HEK293 (cell line): Measurements from ENCODE around the gene ABLIM2.

Source experiments
- CTCF ChIA-PET: fragments of 350-600 bp; formaldehyde crosslinking; extraction: SDS; loops from one replicate; lab custom pipeline; 2021; ENCODE audit warnings: antibody characterized with exemption; lab: Yijun Ruan, JAX
- POLR2A ChIA-PET: fragments of 300-600 bp; formaldehyde crosslinking; extraction: SDS; loops from one replicate; lab custom pipeline; 2020; ENCODE audit warnings: antibody characterized with exemption, inconsistent platforms; lab: Yijun Ruan, JAX
- H3K27ac ChIP-seq: fragments of 200-500 bp; sonication (Bioruptor generic); 2 replicates; pipeline ENCODE4 v1.5.1; 2014; ENCODE audit warnings: low read depth, low read length, control low read depth, inconsistent platforms; ENCODE audit errors: extremely low read depth
- H3K36me3 ChIP-seq, 2 experiments: fragments of 200-500 bp in 1 of 2; sonication (Bioruptor generic) in 1 of 2; 1 replicate in 1 of 2; 2 replicates in 1 of 2; pipeline ENCODE4 v1.5.1; 2014 to 2017; ENCODE audit warnings: inconsistent platforms in 2 of 2, low read length in 2 of 2; ENCODE audit not compliant: control insufficient read depth in 2 of 2, insufficient read depth in 1 of 2
- H3K4me1 ChIP-seq: fragments of 200-500 bp; sonication (Bioruptor generic); 2 replicates; pipeline ENCODE4 v1.5.1; 2014; ENCODE audit warnings: mild to moderate bottlenecking, low read length, inconsistent platforms; ENCODE audit not compliant: control insufficient read depth, insufficient read depth
- H3K4me3 ChIP-seq: 2 replicates; pipeline ENCODE4 v1.5.1; 2011; ENCODE audit warnings: low read depth, mild to moderate bottlenecking, control low read depth, low read length, moderate library complexity
- H3K9me3 ChIP-seq: fragments of 200-500 bp; sonication (Bioruptor generic); 2 replicates; pipeline ENCODE4 v1.5.1; 2014; ENCODE audit warnings: low read depth, low read length, inconsistent platforms; ENCODE audit not compliant: control insufficient read depth, insufficient read depth
- BCL11A ChIP-seq: fragments of 450-650 bp; formaldehyde crosslinking; IDR thresholded peaks from 2 replicates; pipeline ENCODE4 v1.5.1; 2016; ENCODE audit warnings: low read depth, missing biosample characterization, missing genetic modification characterization
- BCL11B ChIP-seq: fragments of 450-650 bp; formaldehyde crosslinking; IDR thresholded peaks from 2 replicates; pipeline ENCODE4 v1.5.1; 2016; ENCODE audit warnings: low read depth, missing biosample characterization, missing genetic modification characterization
- EGR2 ChIP-seq: fragments of 450-650 bp; formaldehyde crosslinking; IDR thresholded peaks from 2 replicates; pipeline ENCODE4 v1.5.1; 2016; ENCODE audit warnings: low read depth, missing biosample characterization, missing genetic modification characterization
- GLIS2 ChIP-seq: fragments of 450-650 bp; formaldehyde crosslinking; IDR thresholded peaks from 2 replicates; pipeline ENCODE4 v1.5.1; 2016; ENCODE audit warnings: missing biosample characterization, missing genetic modification characterization
- KLF1 ChIP-seq: fragments of 450-650 bp; formaldehyde crosslinking; IDR thresholded peaks from 2 replicates; pipeline ENCODE4 v1.5.1; 2016; ENCODE audit warnings: missing biosample characterization, missing genetic modification characterization
- KLF10 ChIP-seq: fragments of 450-650 bp; IDR thresholded peaks from 2 replicates; pipeline ENCODE4 v1.5.1; 2018; ENCODE audit warnings: missing biosample characterization, mild to moderate bottlenecking, missing genetic modification characterization
- KLF16 ChIP-seq: fragments of 450-650 bp; formaldehyde crosslinking; IDR thresholded peaks from 2 replicates; pipeline ENCODE4 v1.5.1; 2017; ENCODE audit warnings: missing biosample characterization, missing genetic modification characterization
- KLF7 ChIP-seq: fragments of 450-650 bp; formaldehyde crosslinking; IDR thresholded peaks from 2 replicates; pipeline ENCODE4 v1.5.1; 2016; ENCODE audit warnings: missing biosample characterization, missing genetic modification characterization, borderline replicate concordance
- MYNN ChIP-seq: fragments of 450-650 bp; formaldehyde crosslinking; IDR thresholded peaks from 2 replicates; pipeline ENCODE4 v1.5.1; 2016; ENCODE audit warnings: missing biosample characterization, missing genetic modification characterization, borderline replicate concordance
- OSR2 ChIP-seq: fragments of 450-650 bp; formaldehyde crosslinking; IDR thresholded peaks from 2 replicates; pipeline ENCODE4 v1.5.1; 2016; ENCODE audit warnings: missing biosample characterization, missing genetic modification characterization
- PATZ1 ChIP-seq: fragments of 450-650 bp; formaldehyde crosslinking; IDR thresholded peaks from 2 replicates; pipeline ENCODE4 v1.5.1; 2016; ENCODE audit warnings: missing biosample characterization, missing genetic modification characterization
- SCRT1 ChIP-seq: fragments of 450-650 bp; formaldehyde crosslinking; IDR thresholded peaks from 2 replicates; pipeline ENCODE4 v1.5.1; 2016; ENCODE audit warnings: missing biosample characterization, missing genetic modification characterization, borderline replicate concordance
- SCRT2 ChIP-seq: fragments of 450-650 bp; formaldehyde crosslinking; IDR thresholded peaks from 2 replicates; pipeline ENCODE4 v1.5.1; 2016; ENCODE audit warnings: missing biosample characterization, missing genetic modification characterization
- TRIM28 ChIP-seq: IDR thresholded peaks from 2 replicates; pipeline ENCODE4 v1.6.1; 2011; ENCODE audit warnings: low read length, control low read depth, borderline replicate concordance
- ZBTB1 ChIP-seq: fragments of 450-650 bp; formaldehyde crosslinking; IDR thresholded peaks from 2 replicates; pipeline ENCODE4 v1.5.1; 2016; ENCODE audit warnings: missing biosample characterization, missing genetic modification characterization
- ZBTB17 ChIP-seq: fragments of 450-650 bp; formaldehyde crosslinking; IDR thresholded peaks from 2 replicates; pipeline ENCODE4 v1.5.1; 2016; ENCODE audit warnings: missing biosample characterization, missing genetic modification characterization
- ZBTB49 ChIP-seq: fragments of 450-650 bp; formaldehyde crosslinking; IDR thresholded peaks from 2 replicates; pipeline ENCODE4 v1.5.1; 2016; ENCODE audit warnings: missing biosample characterization, missing genetic modification characterization, low read depth
- ZFHX2 ChIP-seq: fragments of 450-650 bp; formaldehyde crosslinking; conservative IDR thresholded peaks from 2 replicates; pipeline ENCODE4 v1.5.1; 2016; ENCODE audit warnings: missing biosample characterization, missing genetic modification characterization
- ZIC2 ChIP-seq: fragments of 450-650 bp; formaldehyde crosslinking; IDR thresholded peaks from 2 replicates; pipeline ENCODE4 v1.5.1; 2016; ENCODE audit warnings: missing biosample characterization, missing genetic modification characterization
- ZNF133 ChIP-seq: fragments of 450-650 bp; formaldehyde crosslinking; IDR thresholded peaks from 2 replicates; pipeline ENCODE4 v1.5.1; 2016; ENCODE audit warnings: missing biosample characterization, missing genetic modification characterization
- ZNF140 ChIP-seq: fragments of 450-650 bp; formaldehyde crosslinking; IDR thresholded peaks from 2 replicates; pipeline ENCODE4 v1.5.1; 2016; ENCODE audit warnings: missing biosample characterization, missing genetic modification characterization
- ZNF175 ChIP-seq: fragments of 450-650 bp; formaldehyde crosslinking; IDR thresholded peaks from 2 replicates; pipeline ENCODE4 v1.5.1; 2016; ENCODE audit warnings: missing biosample characterization, missing genetic modification characterization
- ZNF324 ChIP-seq: fragments of 450-650 bp; formaldehyde crosslinking; IDR thresholded peaks from 2 replicates; pipeline ENCODE4 v1.5.1; 2016; ENCODE audit warnings: missing biosample characterization, missing genetic modification characterization
- ZNF341 ChIP-seq: fragments of 450-650 bp; formaldehyde crosslinking; IDR thresholded peaks from 2 replicates; pipeline ENCODE4; 2016; ENCODE audit warnings: low read depth, missing biosample characterization, missing genetic modification characterization
- ZNF394 ChIP-seq: fragments of 450-650 bp; formaldehyde crosslinking; IDR thresholded peaks from 2 replicates; pipeline ENCODE4 v1.5.1; 2016; ENCODE audit warnings: missing biosample characterization, missing genetic modification characterization, mild to moderate bottlenecking, moderate library complexity, borderline replicate concordance
- ZNF416 ChIP-seq: fragments of 450-650 bp; formaldehyde crosslinking; IDR thresholded peaks from 2 replicates; pipeline ENCODE4 v1.5.1; 2016; ENCODE audit warnings: missing biosample characterization, missing genetic modification characterization
- ZNF510 ChIP-seq: fragments of 450-650 bp; formaldehyde crosslinking; IDR thresholded peaks from 2 replicates; pipeline ENCODE4 v1.5.1; 2018; ENCODE audit warnings: mild to moderate bottlenecking, missing genetic modification characterization, missing biosample characterization; ENCODE audit not compliant: insufficient replicate concordance
- ZNF548 ChIP-seq: fragments of 450-650 bp; formaldehyde crosslinking; IDR thresholded peaks from 2 replicates; pipeline ENCODE4 v1.5.1; 2016; ENCODE audit warnings: missing biosample characterization, missing genetic modification characterization
- ZNF560 ChIP-seq: fragments of 450-650 bp; formaldehyde crosslinking; IDR thresholded peaks from 2 replicates; pipeline ENCODE4 v1.5.1; 2017; ENCODE audit warnings: missing biosample characterization, missing genetic modification characterization, borderline replicate concordance
- ZNF654 ChIP-seq: fragments of 450-650 bp; formaldehyde crosslinking; IDR thresholded peaks from 2 replicates; pipeline ENCODE4 v1.5.1; 2016; ENCODE audit warnings: low read depth, missing biosample characterization, missing genetic modification characterization
- ZNF792 ChIP-seq: fragments of 450-650 bp; formaldehyde crosslinking; IDR thresholded peaks from 2 replicates; pipeline ENCODE4 v1.5.1; 2016; ENCODE audit warnings: missing biosample characterization, missing genetic modification characterization
- ZNF830 ChIP-seq: fragments of 450-650 bp; IDR thresholded peaks from 2 replicates; pipeline ENCODE4 v1.5.0; 2018; ENCODE audit warnings: missing biosample characterization, missing genetic modification characterization, low read depth, mild to moderate bottlenecking, moderate library complexity

The ABLIM2 gene

GRCh38 chr4:7932287-7932686, 226.3 kb downstream of the ABLIM2 start:
- Histone ChIP-seq H3K9me3 (no peaks in the 10 kb centered on the region), H3K27ac (no peak overlapping the region), H3K4me3 (no peak overlapping the region), H3K4me1 (no peaks in the 10 kb centered on the region), H3K36me3 (no peaks in the 10 kb centered on the region)
- POLR2A ChIA-PET: interaction anchor here (1.0 kb wide), 1 partner anchor 13 kb away, joined by 3 read pairs; no protein-coding TSS in a partner anchor
- CTCF ChIA-PET: interaction anchor here (0.7 to 7.5 kb wide), 2 partner anchors 16 to 128 kb away, joined by 4 to 73 read pairs; no protein-coding TSS in a partner anchor
- TF ChIP-seq ZBTB49 (tag by site-specific recombination) (no peak), OSR2 (no peak), GLIS2 (tag by site-specific recombination) (no peak), PATZ1 (tag by site-specific recombination) (no peak), ZNF416 (no peak), ZNF133 (tag by site-specific recombination) (no peak), ZFHX2 (tag by site-specific recombination) (no peak), KLF10 (tag by site-specific recombination) (no peak), ZNF510 (tag by site-specific recombination) (no peak), MYNN (tag by site-specific recombination) (no peak), ZBTB1 (no peak), ZBTB17 (tag by site-specific recombination) (no peak), KLF16 (tag by site-specific recombination) (no peak), ZNF394 (tag by site-specific recombination) (no peak)

GRCh38 chr4:7929118-7929951, 229.3 kb downstream of the ABLIM2 start:
- POLR2A ChIA-PET: no interaction called here
- no peaks in the 10 kb centered on the region for H3K4me1 ChIP-seq
- TF ChIP-seq KLF7 (tag by site-specific recombination) (no peak), ZNF792 (tag by site-specific recombination) (no peak), KLF1 (peak; percentile 56; the same call in 1 of the 2 replicates), ZNF324 (tag by site-specific recombination) (no peak), EGR2 (tag by site-specific recombination) (0 out of 2 replicates have a peak, but pooled peaks have one; percentile 22), BCL11B (tag by site-specific recombination) (no peak), BCL11A (tag by site-specific recombination) (no peak), ZNF175 (tag by site-specific recombination) (no peak), SCRT2 (tag by site-specific recombination) (peak; percentile 55), SCRT1 (tag by site-specific recombination) (0 out of 2 replicates have a peak, but pooled peaks have one; percentile 26), ZNF341 (tag by site-specific recombination) (peak; percentile 97), ZNF654 (tag by site-specific recombination) (no peak), ZNF560 (tag by site-specific recombination) (no peak), ZFHX2 (tag by site-specific recombination) (peak; percentile 45), ZNF140 (tag by site-specific recombination) (no peak), ZNF830 (tag by site-specific recombination) (no peak), ZNF548 (tag by site-specific recombination) (no peak), TRIM28 (0 out of 2 replicates have a peak, but pooled peaks have one; percentile 17), ZIC2 (tag by site-specific recombination) (peak; percentile 57)

More at GRCh38 chr4:7929118-7929951, 229.3 kb downstream of the ABLIM2 start:
- Histone ChIP-seq H3K4me3 (no peak overlapping the region), H3K36me3 (no peaks in the 10 kb centered on the region), H3K9me3 (no peaks in the 10 kb centered on the region), H3K27ac (no peak overlapping the region)
- CTCF ChIA-PET: interaction anchor here (0.6 to 7.5 kb wide), 8 partner anchors 9 to 231 kb away, joined by 3 to 73 read pairs (median 4); no protein-coding TSS in a partner anchor
